GM12878 (cell line): ENCODE results near the gene HOXD10. TPM values are rescaled to one million over a fixed set of nuclear protein-coding genes. Genes with fewer than 3 reads are reported as not detected.

Experiments
- ATAC-seq: fragments of 200-7000 bp; cut with Tn5 transposase; 3 replicates; pipeline ENCODE4 v1.9.1; 2020; ENCODE audit warnings: mild to moderate bottlenecking, moderate library complexity
- BruUV-seq: library from RNA; stranded (reverse); fragments of 400-500 nt; replicated peaks from 2 replicates; lab custom pipeline; 2021; lab: Mats Ljungman, UMichigan
- CTCF ChIA-PET: fragments of 300-600 bp; sonication (Branson Sonifier 250); formaldehyde crosslinking; extraction: SDS; loops from one replicate; lab custom pipeline; 2021; ENCODE audit warnings: inconsistent platforms; lab: Yijun Ruan, JAX
- POLR2A ChIA-PET: fragments of 350-600 bp; formaldehyde crosslinking; extraction: SDS; loops from one replicate; lab custom pipeline; 2021; ENCODE audit warnings: inconsistent platforms; lab: Charles Lee
- RAD21 ChIA-PET: fragments of 300-600 bp; sonication (Branson Sonifier 250); formaldehyde crosslinking; loops from one replicate; lab custom pipeline; 2023; ENCODE audit warnings: antibody characterized with exemption; ENCODE audit not compliant: unreplicated experiment; lab: Charles Lee
- SMC1A ChIA-PET: fragments of 300-600 bp; sonication (Branson Sonifier 250); formaldehyde crosslinking; loops from one replicate; lab custom pipeline; 2023; ENCODE audit not compliant: unreplicated experiment, uncharacterized antibody; lab: Charles Lee
- DNase-seq: peaks from one replicate; pipeline ENCODE4 v3.0.0-alpha.2; 2011; ENCODE audit warnings: low read depth, low spot score
- FAIRE-seq: peaks from 3 replicates; lab custom pipeline; 2011; peaks lifted over from hg19 to GRCh38; lab: Jason Lieb, UNC
- H2AFZ ChIP-seq: 2 replicates; pipeline ENCODE4 v1.6.0; 2011; ENCODE audit warnings: low read depth, low read length, control low read depth; ENCODE audit not compliant: control insufficient read depth
- H3K27ac ChIP-seq: 2 replicates; pipeline ENCODE4 v1.5.1; 2011; ENCODE audit warnings: control low read depth; ENCODE audit not compliant: control insufficient read depth, insufficient read depth
- H3K27me3 ChIP-seq, 2 experiments: replicated peaks in 1 of 2; 2 replicates each; pipeline versions ENCODE4 v1.6.0 to v1.6.1; 2011; ENCODE audit warnings: low read length in 1 of 2; ENCODE audit not compliant: control insufficient read depth in 2 of 2, insufficient read depth in 2 of 2
- H3K36me3 ChIP-seq, 2 experiments: 2 replicates each; pipeline ENCODE4 v1.5.1; 2011; ENCODE audit warnings: low read length in 1 of 2; ENCODE audit not compliant: control insufficient read depth in 2 of 2, insufficient read depth in 2 of 2
- H3K4me1 ChIP-seq: 2 replicates; pipeline ENCODE4 v1.6.1; 2011; ENCODE audit warnings: mild to moderate bottlenecking, low read length, moderate library complexity, mixed read lengths; ENCODE audit not compliant: control insufficient read depth, insufficient read depth
- H3K4me2 ChIP-seq: 2 replicates; pipeline ENCODE4 v1.6.0; 2011; ENCODE audit warnings: control low read depth; ENCODE audit not compliant: control insufficient read depth, insufficient read depth
- H3K4me3 ChIP-seq: fragments of 200-600 bp; sonication (generic); 2 replicates; pipeline ENCODE4 v1.5.1; 2016
- H3K79me2 ChIP-seq: 2 replicates; pipeline ENCODE4 v1.6.0; 2011; ENCODE audit warnings: low read length; ENCODE audit not compliant: control insufficient read depth, insufficient read depth
- H3K9ac ChIP-seq: 2 replicates; pipeline ENCODE4 v1.8.0; 2011; ENCODE audit warnings: low read length, control low read depth, mixed read lengths; ENCODE audit not compliant: control insufficient read depth, insufficient read depth
- H3K9me3 ChIP-seq: replicated peaks from 3 replicates; pipeline ENCODE4 v1.5.1; 2011; ENCODE audit warnings: mild to moderate bottlenecking, low read length; ENCODE audit not compliant: control insufficient read depth, insufficient read depth
- H4K20me1 ChIP-seq: 2 replicates; pipeline ENCODE4 v1.6.0; 2011; ENCODE audit not compliant: control insufficient read depth, insufficient read depth
- CBX3 ChIP-seq: fragments of 200-600 bp; sonication (generic); IDR thresholded peaks from 2 replicates; pipeline ENCODE4 v1.6.1; 2016; ENCODE audit warnings: low read depth, borderline replicate concordance
- FOXM1 ChIP-seq: IDR thresholded peaks from 2 replicates; pipeline ENCODE4 v1.6.1; 2012; ENCODE audit warnings: low read depth, mild to moderate bottlenecking, inconsistent platforms, low read length, moderate library complexity
- KLF5 ChIP-seq: fragments of 450-650 bp; IDR thresholded peaks from 2 replicates; pipeline ENCODE4 v1.6.1; 2014; ENCODE audit warnings: mild to moderate bottlenecking; ENCODE audit not compliant: partially characterized antibody
- NFIC ChIP-seq: IDR thresholded peaks from 2 replicates; pipeline ENCODE4 v1.6.1; 2012; ENCODE audit warnings: low read depth, mild to moderate bottlenecking, inconsistent platforms, low read length, moderate library complexity
- PAX8 ChIP-seq: fragments of 450-650 bp; IDR thresholded peaks from 2 replicates; pipeline ENCODE4 v1.6.1; 2017; ENCODE audit warnings: mild to moderate bottlenecking, moderate library complexity
- RAD21 ChIP-seq: IDR thresholded peaks from 2 replicates; pipeline ENCODE4 v1.6.1; 2011; ENCODE audit warnings: mild to moderate bottlenecking, low read depth, low read length, moderate library complexity; ENCODE audit not compliant: insufficient read depth
- RB1 ChIP-seq: fragments of 450-650 bp; formaldehyde crosslinking; IDR thresholded peaks from 2 replicates; pipeline ENCODE4 v1.6.1; 2017; ENCODE audit warnings: mild to moderate bottlenecking, borderline replicate concordance
- SMC3 ChIP-seq: IDR thresholded peaks from 2 replicates; pipeline ENCODE4 v1.6.1; 2011; ENCODE audit warnings: low read length, improper control_type of control experiment, borderline replicate concordance
- SUZ12 ChIP-seq: fragments of 200-600 bp; sonication (generic); IDR thresholded peaks from one replicate; pipeline ENCODE4 v1.6.1; 2018; ENCODE audit warnings: antibody characterized with exemption, mild to moderate bottlenecking; ENCODE audit not compliant: unreplicated experiment
- ZZZ3 ChIP-seq: IDR thresholded peaks from 2 replicates; pipeline ENCODE4 v1.6.1; 2011; ENCODE audit warnings: low read depth; ENCODE audit not compliant: control insufficient read depth, insufficient read length
- whole genome bisulfite sequencing: methylation state at CpG from one replicate; pipeline ENCODE4 v1.1.6; 2016; ENCODE audit warnings: low lambda C conversion rate; ENCODE audit not compliant: insufficient replicate concordance, insufficient coverage; ENCODE audit errors: missing lambda C conversion rate; 5-methylcytosine and 5-hydroxymethylcytosine counted together
- in situ Hi-C: fragments of 300-500 bp; cut with MboI; formaldehyde crosslinking; loops from 9 replicates; pipeline ENCODE4 v1.14.3; 2018; ENCODE audit warnings: mixed read lengths
- intact Hi-C: fragments of 100-400 bp; cut with micrococcal nuclease; formaldehyde crosslinking; loops from one replicate; pipeline ENCODE4 v1.14.2; 2022; ENCODE audit not compliant: unreplicated experiment
- polyA plus RNA-seq, 11 experiments: library from polyadenylated mRNA; depleted of rRNA in 4 of 11; unstranded in 6 of 11; stranded (reverse) in 5 of 11; fragments of >200 nt; fragmentation: Nextera tagmentation in 4 of 11; fragmentation: Illumina TruSeq in 1 of 11; extraction: Ambion mirVana in 4 of 11; extraction: Trizol in 1 of 11; gene quantifications; 1 replicate in 1 of 11; 2 replicates in 10 of 11; pipeline versions ENCODE4 v1.2.1 to v1.2.3, GENCODE V29; 2011 to 2016; ENCODE audit warnings: inconsistent platforms in 2 of 11, missing spikeins in 2 of 11, low read depth in 1 of 11
- total RNA-seq, 4 experiments: library from RNA; depleted of rRNA in 3 of 4; stranded (reverse); fragments of >200 nt in 3 of 4; fragmentation: Illumina TruSeq in 1 of 4; extraction: Trizol in 1 of 4; gene quantifications; 2 replicates each; pipeline versions ENCODE4 v1.2.1 to v1.2.3, GENCODE V29; 2013 to 2021
- TF ChIP-seq, protein P1 (sequence below): fragments of 450-650 bp; formaldehyde crosslinking; IDR thresholded peaks from 2 replicates; pipeline ENCODE4 v1.5.0; 2022; ENCODE audit warnings: mild to moderate bottlenecking, missing genetic modification characterization
- TF ChIP-seq, protein P2 (sequence below): fragments of 450-650 bp; formaldehyde crosslinking; IDR thresholded peaks from 2 replicates; pipeline ENCODE4 v1.4.0; 2022; ENCODE audit warnings: mild to moderate bottlenecking, moderate library complexity
- TF ChIP-seq, protein P3 (sequence below), 3 experiments: IDR thresholded peaks in 2 of 3; conservative IDR thresholded peaks in 1 of 3; 2 replicates each; pipeline ENCODE4 v1.5.1; 2011; ENCODE audit warnings: low read depth in 3 of 3, low read length in 3 of 3, mild to moderate bottlenecking in 3 of 3, control low read depth in 2 of 3, moderate library complexity in 2 of 3, inconsistent platforms in 1 of 3, mixed read lengths in 1 of 3; ENCODE audit not compliant: control insufficient read depth in 2 of 3, insufficient read depth in 1 of 3; ENCODE audit errors: extremely low read depth in 1 of 3

The HOXD10 gene
- total and polyA plus RNA-seq, 10 of the 15 experiments (the other 5 are each of a cell fraction or from before 2014, with no cell fraction given) = not detected

DNA sequence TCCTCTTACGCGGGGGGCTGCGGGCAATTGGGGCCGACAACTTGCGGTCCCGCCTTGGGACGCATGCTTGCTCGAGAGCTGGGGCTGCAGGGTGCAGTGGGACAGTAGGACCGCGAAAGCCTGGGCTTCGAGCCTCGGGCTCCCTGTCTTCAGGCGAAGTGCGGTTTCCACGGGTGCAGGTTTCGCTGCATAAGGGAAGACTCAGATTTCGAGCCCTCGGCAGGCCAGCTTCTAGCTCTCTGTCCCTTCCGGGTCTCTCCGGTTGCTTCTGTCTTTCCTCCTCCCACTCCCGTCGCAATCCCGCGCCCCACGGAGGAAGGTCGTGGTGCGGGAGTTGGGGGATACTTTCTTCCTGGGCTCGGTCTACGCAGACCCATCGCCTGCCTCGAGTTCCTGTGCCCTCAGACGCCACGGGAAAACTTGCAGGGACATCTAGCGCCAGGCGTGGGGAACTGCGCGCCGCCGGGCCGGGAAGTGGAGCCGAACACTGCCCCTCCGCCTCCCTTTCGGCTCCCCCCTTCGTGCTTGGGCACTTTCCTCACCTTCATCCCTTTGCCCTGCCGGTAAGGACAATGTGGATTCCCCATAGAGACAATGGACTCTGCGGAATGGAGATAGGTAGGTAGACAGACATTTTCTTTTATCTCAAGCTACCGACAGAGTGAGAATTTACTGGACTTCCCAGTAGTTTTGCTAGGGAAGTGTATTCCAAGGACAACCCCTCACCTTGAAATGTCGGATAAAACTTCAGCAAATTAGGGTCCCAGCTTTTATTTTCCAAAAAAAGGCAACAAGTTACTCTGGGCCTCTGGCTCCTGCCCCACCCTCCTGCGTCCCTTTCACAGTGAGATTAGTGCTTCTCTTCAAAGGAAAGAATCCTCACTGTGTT lies 28.3 kb upstream of the HOXD10 start:
- no peaks in the 10 kb centered on the region; the same call in 2 of the 3 replicates for H3K9me3 ChIP-seq
- in situ Hi-C loops (no loop called here), intact Hi-C loops (loop anchor here (10.0 kb wide), 1 partner anchor 203 kb away; no protein-coding TSS in a partner anchor)
- ChIA-PET CTCF (interaction anchor here (1.1 to 2.2 kb wide), 6 partner anchors 9 to 837 kb away, joined by 3 to 15 read pairs (median 4); no protein-coding TSS in a partner anchor), RAD21 (interaction anchor here (2.4 kb wide), 1 partner anchor 398 kb away, joined by 9 read pairs; no protein-coding TSS in a partner anchor), POLR2A (no interaction called here), SMC1A (interaction anchor here (0.7 to 1.3 kb wide), 3 partner anchors 9 to 672 kb away, joined by 3 read pairs; no protein-coding TSS in a partner anchor)
- H3K27me3 ChIP-seq = peaks cover 13 to 28% of the 10 kb centered on the region in 2 experiments
- no peak for DNase-seq
- WGBS = 15% methylated on average over 49 of the region's 49 CpGs
- peak; percentile 77 for ATAC-seq
- no peaks in the 10 kb centered on the region for H4K20me1 ChIP-seq
- FAIRE-seq = no peak
- no peaks in the 10 kb centered on the region for H3K79me2 ChIP-seq
- H2AFZ ChIP-seq = peak overlapping the region; percentile 46
- H3K27ac ChIP-seq = no peak overlapping the region
- H3K9ac ChIP-seq = no peak overlapping the region
- no peak overlapping the region for H3K4me2 ChIP-seq
- H3K4me1 ChIP-seq = no peaks in the 10 kb centered on the region
- no TSS peak for BruUV-seq
- no peak overlapping the region for H3K4me3 ChIP-seq
- H3K36me3 ChIP-seq = no peaks in the 10 kb centered on the region
- TF ChIP-seq, protein P1, sequence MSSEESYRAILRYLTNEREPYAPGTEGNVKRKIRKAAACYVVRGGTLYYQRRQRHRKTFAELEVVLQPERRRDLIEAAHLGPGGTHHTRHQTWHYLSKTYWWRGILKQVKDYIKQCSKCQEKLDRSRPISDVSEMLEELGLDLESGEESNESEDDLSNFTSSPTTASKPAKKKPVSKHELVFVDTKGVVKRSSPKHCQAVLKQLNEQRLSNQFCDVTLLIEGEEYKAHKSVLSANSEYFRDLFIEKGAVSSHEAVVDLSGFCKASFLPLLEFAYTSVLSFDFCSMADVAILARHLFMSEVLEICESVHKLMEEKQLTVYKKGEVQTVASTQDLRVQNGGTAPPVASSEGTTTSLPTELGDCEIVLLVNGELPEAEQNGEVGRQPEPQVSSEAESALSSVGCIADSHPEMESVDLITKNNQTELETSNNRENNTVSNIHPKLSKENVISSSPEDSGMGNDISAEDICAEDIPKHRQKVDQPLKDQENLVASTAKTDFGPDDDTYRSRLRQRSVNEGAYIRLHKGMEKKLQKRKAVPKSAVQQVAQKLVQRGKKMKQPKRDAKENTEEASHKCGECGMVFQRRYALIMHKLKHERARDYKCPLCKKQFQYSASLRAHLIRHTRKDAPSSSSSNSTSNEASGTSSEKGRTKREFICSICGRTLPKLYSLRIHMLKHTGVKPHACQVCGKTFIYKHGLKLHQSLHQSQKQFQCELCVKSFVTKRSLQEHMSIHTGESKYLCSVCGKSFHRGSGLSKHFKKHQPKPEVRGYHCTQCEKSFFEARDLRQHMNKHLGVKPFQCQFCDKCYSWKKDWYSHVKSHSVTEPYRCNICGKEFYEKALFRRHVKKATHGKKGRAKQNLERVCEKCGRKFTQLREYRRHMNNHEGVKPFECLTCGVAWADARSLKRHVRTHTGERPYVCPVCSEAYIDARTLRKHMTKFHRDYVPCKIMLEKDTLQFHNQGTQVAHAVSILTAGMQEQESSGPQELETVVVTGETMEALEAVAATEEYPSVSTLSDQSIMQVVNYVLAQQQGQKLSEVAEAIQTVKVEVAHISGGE = no peak
- no peak for TF ChIP-seq NFIC
- TF ChIP-seq SMC3 = peak; percentile 39; the same call in 1 of the 2 replicates
- peak; percentile 63 for TF ChIP-seq RAD21
- TF ChIP-seq KLF5 = no peak
- TF ChIP-seq, protein P2, sequence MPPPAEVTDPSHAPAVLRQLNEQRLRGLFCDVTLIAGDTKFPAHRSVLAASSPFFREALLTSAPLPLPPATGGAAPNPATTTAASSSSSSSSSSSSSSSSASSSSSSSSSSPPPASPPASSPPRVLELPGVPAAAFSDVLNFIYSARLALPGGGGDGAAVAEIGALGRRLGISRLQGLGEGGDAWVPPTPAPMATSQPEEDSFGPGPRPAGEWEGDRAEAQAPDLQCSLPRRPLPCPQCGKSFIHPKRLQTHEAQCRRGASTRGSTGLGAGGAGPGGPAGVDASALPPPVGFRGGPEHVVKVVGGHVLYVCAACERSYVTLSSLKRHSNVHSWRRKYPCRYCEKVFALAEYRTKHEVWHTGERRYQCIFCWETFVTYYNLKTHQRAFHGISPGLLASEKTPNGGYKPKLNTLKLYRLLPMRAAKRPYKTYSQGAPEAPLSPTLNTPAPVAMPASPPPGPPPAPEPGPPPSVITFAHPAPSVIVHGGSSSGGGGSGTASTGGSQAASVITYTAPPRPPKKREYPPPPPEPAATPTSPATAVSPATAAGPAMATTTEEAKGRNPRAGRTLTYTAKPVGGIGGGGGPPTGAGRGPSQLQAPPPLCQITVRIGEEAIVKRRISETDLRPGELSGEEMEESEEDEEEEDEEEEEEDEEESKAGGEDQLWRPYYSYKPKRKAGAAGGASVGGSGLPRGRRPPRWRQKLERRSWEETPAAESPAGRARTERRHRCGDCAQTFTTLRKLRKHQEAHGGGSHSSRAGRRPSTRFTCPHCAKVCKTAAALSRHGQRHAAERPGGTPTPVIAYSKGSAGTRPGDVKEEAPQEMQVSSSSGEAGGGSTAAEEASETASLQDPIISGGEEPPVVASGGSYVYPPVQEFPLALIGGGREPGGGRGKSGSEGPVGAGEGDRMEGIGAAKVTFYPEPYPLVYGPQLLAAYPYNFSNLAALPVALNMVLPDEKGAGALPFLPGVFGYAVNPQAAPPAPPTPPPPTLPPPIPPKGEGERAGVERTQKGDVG = no peak
- no peak for TF ChIP-seq PAX8
- no peak for TF ChIP-seq CBX3
- TF ChIP-seq, protein P3, sequence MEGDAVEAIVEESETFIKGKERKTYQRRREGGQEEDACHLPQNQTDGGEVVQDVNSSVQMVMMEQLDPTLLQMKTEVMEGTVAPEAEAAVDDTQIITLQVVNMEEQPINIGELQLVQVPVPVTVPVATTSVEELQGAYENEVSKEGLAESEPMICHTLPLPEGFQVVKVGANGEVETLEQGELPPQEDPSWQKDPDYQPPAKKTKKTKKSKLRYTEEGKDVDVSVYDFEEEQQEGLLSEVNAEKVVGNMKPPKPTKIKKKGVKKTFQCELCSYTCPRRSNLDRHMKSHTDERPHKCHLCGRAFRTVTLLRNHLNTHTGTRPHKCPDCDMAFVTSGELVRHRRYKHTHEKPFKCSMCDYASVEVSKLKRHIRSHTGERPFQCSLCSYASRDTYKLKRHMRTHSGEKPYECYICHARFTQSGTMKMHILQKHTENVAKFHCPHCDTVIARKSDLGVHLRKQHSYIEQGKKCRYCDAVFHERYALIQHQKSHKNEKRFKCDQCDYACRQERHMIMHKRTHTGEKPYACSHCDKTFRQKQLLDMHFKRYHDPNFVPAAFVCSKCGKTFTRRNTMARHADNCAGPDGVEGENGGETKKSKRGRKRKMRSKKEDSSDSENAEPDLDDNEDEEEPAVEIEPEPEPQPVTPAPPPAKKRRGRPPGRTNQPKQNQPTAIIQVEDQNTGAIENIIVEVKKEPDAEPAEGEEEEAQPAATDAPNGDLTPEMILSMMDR (IDR thresholded peaks at IDR 0.05 in 2 of 3, conservative IDR thresholded peaks at IDR 0.05 in 1 of 3; ENCODE audit: control insufficient read depth in 2 of 3, extremely low read depth in 1 of 3, insufficient read depth in 1 of 3, low read depth in 3 of 3, low read length in 3 of 3) = peak; percentile 65 to 75 (median 73)
- TF ChIP-seq ZZZ3 = no peak
- TF ChIP-seq SUZ12 = no peak
- no peak for TF ChIP-seq FOXM1
- no peak for TF ChIP-seq RB1
